ENCODE results near the gene ANKRD11. TPM values are rescaled to one million over a fixed set of nuclear protein-coding genes. Genes with fewer than 3 reads are reported as not detected.
"Not testable (repeated sequence)": the region's sequence is repeated elsewhere in the genome, so short reads cannot be mapped to it uniquely, and the experiment has no call there.

Gene ANKRD11
- total and polyA plus RNA-seq, 12 donors, result 47.7 to 93.6 (median 66.2) TPM

DNA sequence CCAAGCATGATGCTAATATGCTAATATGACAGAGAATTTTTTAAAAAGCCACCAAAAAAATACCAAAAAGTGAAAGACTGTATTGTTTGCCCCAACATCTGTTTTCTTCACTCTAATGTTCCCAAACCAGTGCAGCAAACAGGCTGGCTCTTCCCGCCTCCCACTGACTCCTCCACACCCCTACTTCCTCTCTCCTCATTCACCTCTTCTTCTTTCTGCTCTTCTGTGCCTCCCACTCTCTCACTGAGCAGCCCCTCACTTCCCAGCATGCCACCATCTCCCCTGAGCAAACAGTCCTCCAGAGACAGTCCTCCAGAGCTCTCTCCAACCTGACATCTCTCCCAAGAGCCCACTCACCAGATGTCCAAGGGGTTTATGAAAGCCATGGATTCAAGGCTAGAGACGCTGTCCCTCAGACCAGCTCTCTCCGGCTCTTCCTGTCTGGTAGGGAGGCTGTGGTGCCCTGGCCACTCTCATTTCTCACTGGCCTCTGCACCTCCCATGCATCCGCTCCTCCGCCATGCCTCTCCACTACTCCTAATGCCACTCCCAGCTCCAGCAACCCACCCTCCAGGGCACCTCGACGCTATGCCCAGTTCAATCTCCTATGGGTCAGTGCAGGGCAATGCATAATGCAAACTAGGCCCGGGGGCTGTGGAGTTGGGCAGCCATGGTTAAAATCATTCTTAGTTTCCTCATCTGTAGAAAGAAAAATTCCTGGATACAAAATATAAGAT, 52.9 kb downstream of the ANKRD11 start:
- DNase-seq (no peak), ATAC-seq (no peak)
- intact Hi-C loops (cut with DNase I), result no loop called here
- H3K4me3 ChIP-seq, result no peak overlapping the region
- H3K4me1 ChIP-seq, result peaks cover 14 to 95% (median 70%) of the 10 kb centered on the region in 9 donors
- TF ChIP-seq, protein P1, sequence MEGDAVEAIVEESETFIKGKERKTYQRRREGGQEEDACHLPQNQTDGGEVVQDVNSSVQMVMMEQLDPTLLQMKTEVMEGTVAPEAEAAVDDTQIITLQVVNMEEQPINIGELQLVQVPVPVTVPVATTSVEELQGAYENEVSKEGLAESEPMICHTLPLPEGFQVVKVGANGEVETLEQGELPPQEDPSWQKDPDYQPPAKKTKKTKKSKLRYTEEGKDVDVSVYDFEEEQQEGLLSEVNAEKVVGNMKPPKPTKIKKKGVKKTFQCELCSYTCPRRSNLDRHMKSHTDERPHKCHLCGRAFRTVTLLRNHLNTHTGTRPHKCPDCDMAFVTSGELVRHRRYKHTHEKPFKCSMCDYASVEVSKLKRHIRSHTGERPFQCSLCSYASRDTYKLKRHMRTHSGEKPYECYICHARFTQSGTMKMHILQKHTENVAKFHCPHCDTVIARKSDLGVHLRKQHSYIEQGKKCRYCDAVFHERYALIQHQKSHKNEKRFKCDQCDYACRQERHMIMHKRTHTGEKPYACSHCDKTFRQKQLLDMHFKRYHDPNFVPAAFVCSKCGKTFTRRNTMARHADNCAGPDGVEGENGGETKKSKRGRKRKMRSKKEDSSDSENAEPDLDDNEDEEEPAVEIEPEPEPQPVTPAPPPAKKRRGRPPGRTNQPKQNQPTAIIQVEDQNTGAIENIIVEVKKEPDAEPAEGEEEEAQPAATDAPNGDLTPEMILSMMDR (IDR thresholded peaks at IDR 0.05), result no peak
- H3K36me3 ChIP-seq, result no peaks in the 10 kb centered on the region
- H3K27ac ChIP-seq, result no peak overlapping the region
- H3K9me3 ChIP-seq, result no peaks in the 10 kb centered on the region
- H3K27me3 ChIP-seq, result no peaks in the 10 kb centered on the region
- 88% methylated on average over 8 of the region's 8 CpGs for WGBS, 2 donors

DNA sequence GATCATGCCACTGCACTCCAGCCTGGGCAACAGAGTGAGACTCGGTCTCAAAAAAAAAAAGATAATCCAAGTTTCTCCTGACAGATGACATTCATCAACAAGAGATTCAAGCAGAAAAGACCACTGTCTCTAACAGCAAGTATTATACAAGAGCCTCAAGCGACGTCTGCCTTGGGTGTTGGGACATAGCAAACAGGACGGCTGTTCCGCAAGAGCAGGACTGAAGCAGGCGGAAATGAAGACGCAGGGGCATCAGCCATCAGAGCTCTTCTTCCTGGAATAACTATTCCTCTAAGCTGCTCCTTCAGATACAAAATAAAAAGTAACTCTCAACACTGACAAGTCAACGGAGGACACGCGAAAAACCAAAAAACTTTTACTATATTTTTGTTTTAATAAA, 54.0 kb downstream of the ANKRD11 start:
- 87 to 89% methylated on average over 10 of the region's 10 CpGs for WGBS, 2 donors
- intact Hi-C loops (cut with DNase I), result no loop called here
- peaks cover 15 to 93% (median 66%) of the 10 kb centered on the region in 9 donors for H3K4me1 ChIP-seq

DNA sequence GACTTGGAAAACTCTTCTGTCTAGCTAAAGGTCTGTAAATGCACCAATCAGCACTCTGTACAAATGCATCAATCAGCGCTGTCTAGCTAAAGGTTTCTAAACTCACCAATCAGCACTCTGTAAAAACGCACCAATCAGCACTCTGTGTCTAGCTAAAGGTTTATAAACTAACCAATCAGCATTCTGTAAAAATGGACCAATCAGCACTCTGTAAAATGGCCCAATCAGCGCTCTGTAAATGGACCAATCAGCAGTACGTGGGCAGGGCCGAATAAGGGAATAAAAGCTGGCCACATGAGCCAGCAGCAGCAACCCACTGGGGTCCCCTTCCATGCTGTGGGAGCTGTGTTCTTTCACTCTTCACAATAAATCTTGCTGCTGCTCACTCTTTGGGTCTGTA, 55.3 kb downstream of the ANKRD11 start:
- peaks cover 23 to 92% (median 65%) of the 10 kb centered on the region in 9 donors for H3K4me1 ChIP-seq
- H3K4me3 ChIP-seq; H3K36me3 ChIP-seq; H3K9me3 ChIP-seq; H3K27me3 ChIP-seq; ATAC-seq; intact Hi-C loops (cut with DNase I); DNase-seq: not testable (repeated sequence)
- H3K27ac ChIP-seq, result peak overlapping the region in 1 of 10 donors; percentile 73
- 94 to 97% methylated on average over 5 of the region's 5 CpGs for WGBS, 2 donors

More for the DNA sequence above, 54.0 kb downstream of the ANKRD11 start:
- no peaks in the 10 kb centered on the region for H3K27me3 ChIP-seq
- no peak overlapping the region for H3K4me3 ChIP-seq
- H3K27ac ChIP-seq, result peak overlapping the region in 1 of 10 donors; percentile 69
- no peak for ATAC-seq
- no peaks in the 10 kb centered on the region for H3K36me3 ChIP-seq
- H3K9me3 ChIP-seq, result no peaks in the 10 kb centered on the region
- TF ChIP-seq, protein P1 (IDR thresholded peaks at IDR 0.05), result no peak
- DNase-seq, result no peak

DNA sequence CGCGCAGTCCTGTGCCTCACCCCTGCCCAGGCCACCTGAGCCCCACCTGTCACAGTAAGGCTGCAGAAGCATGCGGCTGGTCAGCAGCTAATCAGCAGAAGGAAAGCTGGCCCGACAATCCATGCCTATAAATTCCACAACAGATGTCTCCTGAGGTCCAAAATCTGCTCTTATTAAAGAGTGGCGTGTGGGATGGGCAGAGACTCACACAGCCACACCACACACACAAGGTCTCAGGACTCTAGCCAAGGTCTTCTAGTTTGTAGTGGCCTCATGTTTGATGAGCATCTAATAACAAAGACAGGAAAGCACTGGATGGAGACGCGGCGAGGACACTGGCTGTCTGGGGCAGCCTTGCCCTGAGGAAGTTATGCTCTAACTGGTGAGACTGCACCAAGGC, 55.9 kb downstream of the ANKRD11 start:
- intact Hi-C loops (cut with DNase I), result no loop called here
- H3K36me3 ChIP-seq, result no peaks in the 10 kb centered on the region
- no peak overlapping the region for H3K4me3 ChIP-seq
- no peak overlapping the region for H3K27ac ChIP-seq
- no peaks in the 10 kb centered on the region for H3K27me3 ChIP-seq
- peaks cover 20 to 86% (median 59%) of the 10 kb centered on the region in 9 donors for H3K4me1 ChIP-seq
- ATAC-seq, result no peak
- H3K9me3 ChIP-seq, result no peaks in the 10 kb centered on the region
- no peak for DNase-seq
- WGBS, 2 donors, result 70 to 80% methylated on average over 8 of the region's 8 CpGs
- TF ChIP-seq, protein P1 (IDR thresholded peaks at IDR 0.05), result no peak

DNA sequence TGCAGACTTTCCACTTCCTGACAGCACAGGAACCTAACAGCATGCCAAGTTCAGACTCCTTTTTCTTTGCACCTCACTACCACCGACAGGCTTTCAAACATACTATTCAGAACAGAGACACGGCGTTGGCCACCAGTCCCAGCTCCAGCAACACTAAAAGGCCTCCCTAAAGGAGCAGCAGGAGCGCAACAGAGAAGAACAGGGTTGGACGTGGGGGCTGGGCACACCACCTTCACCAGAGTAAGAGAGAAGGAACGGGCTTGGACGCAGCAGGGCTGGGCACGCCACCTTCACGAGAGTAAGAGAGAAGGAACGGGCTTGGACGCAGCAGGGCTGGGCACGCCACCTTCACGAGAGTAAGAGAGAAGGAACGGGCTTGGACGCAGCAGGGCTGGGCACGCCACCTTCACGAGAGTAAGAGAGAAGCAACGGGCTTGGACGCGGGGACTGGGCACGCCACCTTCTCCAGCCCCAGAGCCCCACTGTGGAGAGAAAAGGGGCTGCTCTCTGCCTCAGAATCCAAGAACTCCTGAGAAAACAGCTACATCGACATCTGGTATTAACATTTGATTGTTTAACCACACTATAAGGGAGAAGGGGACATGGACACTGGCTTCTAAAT, 56.9 kb downstream of the ANKRD11 start:
- H3K27me3 ChIP-seq; intact Hi-C loops (cut with DNase I); DNase-seq; H3K27ac ChIP-seq; H3K4me3 ChIP-seq; H3K9me3 ChIP-seq; ATAC-seq; H3K36me3 ChIP-seq: not testable (repeated sequence)
- WGBS, 2 donors, result 89% methylated on average over 19 to 22 of the region's 22 CpGs
- peaks cover 20 to 76% (median 49%) of the 10 kb centered on the region in 9 donors for H3K4me1 ChIP-seq

Data from heart right ventricle (tissue), 16 donors.